HG03108 (cell line): ENCODE results near the gene DPEP2.
A peak's percentile ranks its signal among the peaks of the same experiment; 100 is the strongest.
"Not testable (repeated sequence)": the region's sequence is repeated elsewhere in the genome, so short reads cannot be mapped to it uniquely, and the experiment has no call there.

Experiments used
- ATAC-seq: cut with Tn5 transposase; IDR thresholded peaks from one replicate; pipeline ENCODE4 v1.9.1; 2021; ENCODE audit warnings: moderate library complexity; ENCODE audit not compliant: unreplicated experiment

DPEP2 gene

GRCh38 chr16:67998779-67999688, at the start of gene DPEP2:
TSS of gene DPEP2 (minus strand) at chr16:67999484. CDS start at chr16:67993212, 6,272 bp downstream.
- ATAC-seq = not testable (repeated sequence)

GRCh38 chr16:68047987-68048386, 48.7 kb upstream of the DPEP2 start:
- no peak for ATAC-seq

GRCh38 chr16:68046106-68046505, 46.8 kb upstream of the DPEP2 start:
- ATAC-seq = no peak

- no peak for ATAC-seq
Measured at GRCh38 chr16:68041783-68042182, 42.5 kb upstream of the DPEP2 start.

- ATAC-seq = peak; percentile 71
Measured at GRCh38 chr16:68040506-68041288, 41.4 kb upstream of the DPEP2 start.

GRCh38 chr16:68037841-68038597, 38.7 kb upstream of the DPEP2 start:
- no peak for ATAC-seq

- ATAC-seq = no peak
Measured at GRCh38 chr16:68035227-68035626, 35.9 kb upstream of the DPEP2 start.

GRCh38 chr16:68033101-68033500, 33.8 kb upstream of the DPEP2 start:
- no peak for ATAC-seq

GRCh38 chr16:68031951-68032350, 32.7 kb upstream of the DPEP2 start:
- no peak for ATAC-seq

- ATAC-seq = not testable (repeated sequence)
Measured at GRCh38 chr16:68030108-68030507, 30.8 kb upstream of the DPEP2 start.

GRCh38 chr16:68028996-68029395, 29.7 kb upstream of the DPEP2 start:
- no peak for ATAC-seq

- peak; percentile 66 for ATAC-seq
Measured at GRCh38 chr16:68022728-68023537, 23.6 kb upstream of the DPEP2 start, which contains the start of the genes DDX28 and DUS2. TSS of gene DDX28 (minus strand) at chr16:68023232. CDS start at chr16:68023202, 30 bp downstream. TSS of gene DUS2 (plus strand) at chr16:68023284. CDS start at chr16:68038024, 14,740 bp downstream.

- ATAC-seq = peak; percentile 3
Measured at GRCh38 chr16:68022278-68022727, 23.0 kb upstream of the DPEP2 start.

GRCh38 chr16:68021490-68021889, 22.2 kb upstream of the DPEP2 start:
- no peak for ATAC-seq

GRCh38 chr16:68019167-68019680, 19.9 kb upstream of the DPEP2 start:
- no peak for ATAC-seq

- ATAC-seq = no peak
Measured at GRCh38 chr16:68015681-68016080, 16.4 kb upstream of the DPEP2 start, which contains the start of gene DPEP2NB. TSS of gene DPEP2NB (minus strand) at chr16:68015911. CDS start at chr16:68015770, 141 bp downstream.

- ATAC-seq = no peak
Measured at GRCh38 chr16:68013440-68013839, 14.2 kb upstream of the DPEP2 start.

GRCh38 chr16:68009872-68010271, 10.6 kb upstream of the DPEP2 start:
- not testable (repeated sequence) for ATAC-seq

GRCh38 chr16:68009157-68009735, 10.0 kb upstream of the DPEP2 start:
- ATAC-seq = no peak
